ENCODE results near the gene GOLGA6L26. TPM values are rescaled to one million over a fixed set of nuclear protein-coding genes. Genes with fewer than 3 reads are reported as not detected.

Gene GOLGA6L26
- total RNA-seq, result not detected in 2 replicates

DNA sequence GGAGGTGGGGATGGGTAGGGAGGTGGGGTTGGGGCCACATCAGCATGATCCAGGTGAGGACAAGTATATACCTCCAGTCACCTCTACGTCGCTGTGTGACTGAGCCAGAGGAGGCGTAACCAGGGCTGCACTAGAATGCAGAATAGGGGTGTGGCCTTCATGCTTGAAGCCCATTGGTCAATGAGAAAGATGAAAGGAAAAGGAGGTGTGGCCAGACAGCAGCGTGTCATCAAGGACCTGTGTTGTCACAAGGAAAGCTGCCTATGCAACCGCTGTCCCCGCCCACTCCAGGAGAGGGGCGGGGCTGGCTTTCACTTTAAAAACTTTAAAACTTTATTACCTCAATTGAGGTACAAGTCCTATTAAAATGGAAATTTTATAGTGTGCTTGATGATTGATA, at the start of gene GOLGA6L26:
TSS of gene GOLGA6L26 (minus strand) at position 101 of the 400 bp plus-strand sequence. CDS start at position 40, 61 bp downstream.

DNA sequence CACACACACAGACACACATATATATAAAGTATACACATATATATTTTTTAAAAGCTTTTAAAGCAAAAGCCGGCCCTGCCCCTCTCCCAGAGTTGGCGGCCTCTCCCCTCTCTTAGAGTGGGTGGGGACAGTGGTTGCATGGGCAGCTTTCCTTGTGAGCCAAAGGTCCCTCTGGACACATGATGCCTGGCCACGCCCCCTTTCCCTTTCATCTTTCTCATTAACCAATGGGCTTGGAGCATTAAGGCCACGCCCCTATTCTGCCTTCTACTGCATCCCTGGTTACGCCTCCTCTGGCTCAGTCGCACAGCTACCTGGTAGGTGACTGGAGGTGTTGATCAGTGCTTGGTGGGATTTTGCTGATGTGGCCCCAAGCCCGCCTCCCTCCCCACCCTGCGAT, 20.5 kb upstream of the GOLGA6L26 start, which contains the start of gene GOLGA8S:
TSS of gene GOLGA8S (plus strand) at position 301 of the 400 bp plus-strand sequence. CDS start at position 363, 62 bp downstream.

Other genes starting within 250 kb of the GOLGA6L26 start
- gene GOLGA6L1, start 197.4 kb downstream of the GOLGA6L26 start, total RNA-seq, result not detected in 2 replicates
- 0.05 TPM in 1 of 2 replicates, not detected in the other for gene GOLGA8S, start 20.6 kb upstream of the GOLGA6L26 start, total RNA-seq
- not detected in 2 replicates for gene GOLGA6L2, start 113.0 kb upstream of the GOLGA6L26 start, total RNA-seq
- under 0.01 TPM in 1 of 2 replicates, not detected in the other for gene MKRN3, start 231.5 kb upstream of the GOLGA6L26 start, total RNA-seq